DND-41 (cell line): Measurements from ENCODE around the gene USP32.

Experiments used
- CTCF ChIP-seq: IDR thresholded peaks from 2 replicates; pipeline ENCODE4 v1.5.1; 2012; ENCODE audit warnings: borderline replicate concordance, low read length, moderate library complexity, mild to moderate bottlenecking; ENCODE audit not compliant: poor library complexity, severe bottlenecking; ENCODE audit errors: extremely low read depth
- EZH2 ChIP-seq: IDR thresholded peaks from 3 replicates; pipeline ENCODE4 v1.6.1; 2012; ENCODE audit warnings: borderline replicate concordance, low read depth, mild to moderate bottlenecking, moderate library complexity, low read length, inconsistent platforms; ENCODE audit not compliant: severe bottlenecking

- TF ChIP-seq CTCF = no peak
- no peak for TF ChIP-seq EZH2
Measured at GRCh38 chr17:60301649-60302048, 90.3 kb downstream of the USP32 start.
